Activated CD4-positive, CD25-positive, alpha-beta regulatory T cell treated with anti-CD3 and anti-CD28 coated beads, Interleukin-2, amount 50 U/mL, for 16 hours (primary cell): ENCODE results near the gene ANGPT4.

Experiments used
- DNase-seq: peaks from one replicate; pipeline ENCODE4 v3.0.0-alpha.2; 2020; ENCODE audit warnings: low read depth, low spot score

Gene ANGPT4

DNA sequence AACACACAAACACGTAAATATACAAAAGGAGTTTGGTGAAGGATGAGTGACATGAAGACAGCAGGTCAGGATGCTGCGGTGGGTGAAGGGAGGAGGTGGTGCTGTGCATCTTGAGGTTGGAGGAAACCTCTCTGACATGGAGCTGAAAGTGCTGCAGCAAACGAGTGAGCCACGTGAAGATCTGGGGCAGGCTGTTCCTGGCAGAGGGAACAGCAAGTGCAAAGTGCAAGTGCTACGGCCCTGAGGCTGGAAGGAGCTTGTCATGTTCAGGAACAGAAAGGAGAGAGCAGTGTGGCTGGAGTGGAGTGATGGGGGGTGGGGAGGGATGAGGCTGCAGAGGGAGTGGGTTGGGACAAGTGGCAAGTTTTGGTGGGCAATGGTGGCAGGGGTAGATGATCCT lies 24.8 kb upstream of the ANGPT4 start:
- no peak for DNase-seq

DNA sequence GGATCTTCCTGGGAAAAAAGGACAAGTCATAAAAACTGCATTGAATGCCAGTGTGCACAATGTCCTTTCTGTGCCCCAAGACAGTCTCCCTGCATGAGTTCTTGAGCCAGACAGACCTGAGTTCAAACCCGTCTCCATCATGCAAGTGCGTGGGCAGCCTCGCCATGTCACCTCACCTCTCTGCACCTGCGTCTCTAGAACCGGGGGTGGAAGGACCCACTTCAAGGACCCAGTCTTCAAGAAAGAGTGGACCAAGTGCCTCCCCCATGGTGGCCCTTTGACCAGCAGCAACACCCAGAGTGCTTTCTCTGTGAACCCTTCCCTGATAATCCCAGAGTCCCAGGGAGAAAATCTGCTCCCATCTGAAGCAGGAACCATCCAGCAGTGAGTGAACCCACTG lies 23.5 kb upstream of the ANGPT4 start:
- no peak for DNase-seq

GRCh38 chr20:934186-934840 lies 18.2 kb upstream of the ANGPT4 start:
- no peak for DNase-seq

DNA sequence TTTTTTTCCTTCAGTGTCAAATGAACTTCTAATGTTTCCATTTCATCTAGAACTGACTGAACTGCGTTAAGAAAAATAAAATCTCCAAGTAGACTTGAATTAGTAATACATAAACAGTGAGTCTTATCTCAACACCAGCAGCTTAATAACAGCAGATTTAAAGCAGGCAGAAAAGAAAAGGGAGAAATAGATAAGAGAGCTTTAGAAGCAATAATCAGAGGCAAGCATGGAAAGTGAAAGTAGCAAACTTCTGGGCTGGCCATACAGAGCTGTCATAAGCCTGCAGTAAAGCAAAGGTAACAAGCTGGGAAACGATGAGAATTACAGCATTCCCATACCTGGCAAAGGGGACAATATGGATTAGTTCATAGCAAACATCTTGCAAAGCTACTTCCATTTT lies 16.9 kb upstream of the ANGPT4 start:
- no peak for DNase-seq

GRCh38 chr20:931401-931800 lies 15.3 kb upstream of the ANGPT4 start:
- no peak for DNase-seq

- DNase-seq = no peak
These were observed 10.5 kb upstream of the ANGPT4 start for GRCh38 chr20:926670-927069.

- DNase-seq = no peak
These were observed 9.4 kb upstream of the ANGPT4 start for GRCh38 chr20:925516-925915.

DNA sequence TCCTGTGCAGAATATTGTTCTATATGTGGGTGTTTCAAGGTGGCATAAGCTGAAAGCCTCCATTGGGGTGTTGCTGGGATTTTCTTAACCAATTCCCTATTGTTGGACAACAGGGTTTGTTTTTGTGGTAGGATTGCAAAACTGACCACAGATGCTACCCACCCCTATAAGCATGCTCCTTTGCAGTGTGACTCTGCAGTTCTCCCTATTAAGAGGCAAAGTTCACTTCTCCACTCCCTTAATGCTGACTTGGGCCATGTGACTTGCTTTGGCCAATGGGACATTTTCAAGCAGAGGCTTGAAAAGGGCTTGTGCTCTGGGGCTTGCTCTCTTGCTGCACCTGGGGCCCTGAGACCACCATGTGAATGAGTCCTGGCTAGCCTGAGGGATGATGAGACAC lies 8.5 kb upstream of the ANGPT4 start:
- DNase-seq = no peak

- DNase-seq = no peak
These were observed 6.6 kb upstream of the ANGPT4 start for GRCh38 chr20:922781-923180.

DNA sequence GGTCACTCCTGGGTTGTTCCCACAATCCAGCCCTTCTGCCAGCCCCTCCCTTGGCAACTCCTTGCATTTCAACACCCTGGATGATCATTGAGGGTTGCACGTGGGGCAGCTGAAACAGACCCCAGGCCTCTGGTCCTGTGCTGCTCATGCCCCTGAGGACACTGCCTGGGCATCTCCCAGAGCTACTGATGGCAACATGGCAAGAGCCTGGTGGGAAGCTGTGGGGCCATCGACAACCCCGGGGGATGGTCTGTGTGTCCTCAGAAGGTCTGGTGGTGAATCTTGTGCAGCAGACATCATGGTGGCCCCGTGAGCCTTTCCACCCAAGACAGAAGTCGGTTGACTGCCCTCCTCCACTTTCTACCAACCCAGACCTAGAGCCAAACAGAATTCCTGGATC lies 4.9 kb upstream of the ANGPT4 start:
- no peak for DNase-seq

- no peak for DNase-seq
These were observed 4.2 kb upstream of the ANGPT4 start for GRCh38 chr20:920311-920710.

GRCh38 chr20:919491-919916 lies 3.4 kb upstream of the ANGPT4 start:
- no peak for DNase-seq

- no peak for DNase-seq
These were observed 1.3 kb upstream of the ANGPT4 start for GRCh38 chr20:917416-917815.

DNA sequence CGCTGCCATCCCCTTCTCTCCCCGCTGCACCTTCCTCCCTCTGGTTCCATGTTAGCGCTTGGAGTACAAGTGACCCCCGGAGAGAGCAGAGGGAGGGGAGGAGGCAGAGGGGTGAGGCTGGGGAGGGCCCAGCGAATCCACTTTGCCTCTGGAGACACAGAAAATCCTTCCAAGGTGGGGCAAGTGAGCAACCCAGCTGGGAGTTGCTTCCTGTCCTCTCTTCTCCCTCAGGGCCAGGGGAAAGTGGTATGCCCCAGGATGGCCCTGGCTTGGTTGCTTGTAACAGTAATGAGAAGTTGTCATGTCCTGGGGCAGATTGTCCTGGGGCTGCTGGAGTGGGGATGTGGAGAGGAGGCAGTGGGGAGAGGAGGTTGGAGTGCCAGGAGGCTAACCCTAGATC lies 691 bp upstream of the ANGPT4 start:
- DNase-seq = no peak

DNA sequence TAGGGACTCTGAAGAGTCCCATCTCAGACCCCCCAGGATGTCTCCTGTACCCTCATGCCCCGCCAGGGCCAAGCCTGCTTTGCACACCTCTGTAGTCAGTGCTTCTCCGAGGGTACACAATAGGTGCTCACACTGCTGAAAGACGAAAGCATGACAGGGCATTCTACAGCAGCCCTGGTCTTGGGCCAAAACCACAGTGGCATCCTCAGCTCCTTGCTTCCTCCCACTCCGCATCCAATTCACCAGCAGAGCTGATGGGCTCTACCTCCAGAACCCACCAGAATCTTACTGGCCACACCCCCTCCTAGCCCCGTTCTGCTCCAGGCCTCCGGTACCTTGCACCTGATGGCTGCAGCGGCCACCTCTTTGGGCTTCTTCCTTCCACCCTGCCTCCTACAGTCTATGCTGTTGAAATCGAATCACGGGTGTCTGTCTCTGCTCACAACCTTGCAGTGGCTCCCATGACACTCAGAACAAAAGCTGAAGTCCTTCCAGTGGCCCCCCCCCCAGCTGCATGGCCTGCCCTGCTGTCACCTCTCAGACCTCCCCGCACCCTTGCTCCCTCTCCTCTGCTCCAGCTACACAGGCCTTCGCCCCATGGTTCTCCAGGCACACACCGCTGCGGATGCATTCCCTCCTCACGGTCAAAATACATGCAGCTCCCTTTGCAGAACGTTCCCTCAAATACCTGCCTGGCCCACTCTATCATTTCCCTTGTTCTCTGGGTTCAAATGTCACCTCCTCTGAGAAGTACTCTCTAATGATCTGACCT lies 1.2 kb downstream of the ANGPT4 start:
- no peak for DNase-seq

GRCh38 chr20:913306-913849 lies 2.8 kb downstream of the ANGPT4 start:
- no peak for DNase-seq

DNA sequence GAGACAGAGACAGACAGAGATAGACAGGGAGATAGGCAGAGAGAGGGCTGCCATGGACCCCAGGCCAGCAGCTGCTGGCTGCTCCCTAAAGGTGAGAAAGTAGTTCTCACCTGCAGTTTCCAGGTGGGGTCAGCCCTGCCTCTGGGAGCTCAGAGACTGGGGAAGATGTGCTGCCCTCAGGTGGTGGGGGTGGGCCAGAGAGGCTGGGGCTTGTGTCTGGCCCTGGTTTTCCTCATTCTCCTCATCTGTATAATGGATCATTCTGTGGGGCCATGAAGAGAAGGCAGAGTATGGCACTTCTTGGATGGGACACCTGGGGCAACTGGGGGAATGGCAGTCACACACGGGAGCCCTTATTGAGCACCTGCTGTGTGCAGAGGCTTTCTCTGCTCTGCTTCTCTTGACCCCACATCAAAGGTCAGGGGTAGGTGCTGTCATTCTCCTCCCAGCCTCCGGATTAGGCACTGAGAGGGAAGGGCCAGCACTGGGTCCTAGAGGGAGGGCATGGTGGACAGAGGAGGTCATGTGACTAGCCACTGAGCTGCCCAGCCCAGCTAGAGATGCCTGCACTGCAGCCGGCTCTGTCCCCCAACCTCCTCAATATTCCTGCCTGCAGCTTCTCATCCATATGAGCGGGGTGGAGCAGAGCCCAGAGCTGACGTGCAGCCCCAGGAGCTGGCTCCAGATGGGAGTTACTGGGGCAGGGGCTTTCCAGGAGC lies 4.1 kb downstream of the ANGPT4 start:
- no peak for DNase-seq

DNA sequence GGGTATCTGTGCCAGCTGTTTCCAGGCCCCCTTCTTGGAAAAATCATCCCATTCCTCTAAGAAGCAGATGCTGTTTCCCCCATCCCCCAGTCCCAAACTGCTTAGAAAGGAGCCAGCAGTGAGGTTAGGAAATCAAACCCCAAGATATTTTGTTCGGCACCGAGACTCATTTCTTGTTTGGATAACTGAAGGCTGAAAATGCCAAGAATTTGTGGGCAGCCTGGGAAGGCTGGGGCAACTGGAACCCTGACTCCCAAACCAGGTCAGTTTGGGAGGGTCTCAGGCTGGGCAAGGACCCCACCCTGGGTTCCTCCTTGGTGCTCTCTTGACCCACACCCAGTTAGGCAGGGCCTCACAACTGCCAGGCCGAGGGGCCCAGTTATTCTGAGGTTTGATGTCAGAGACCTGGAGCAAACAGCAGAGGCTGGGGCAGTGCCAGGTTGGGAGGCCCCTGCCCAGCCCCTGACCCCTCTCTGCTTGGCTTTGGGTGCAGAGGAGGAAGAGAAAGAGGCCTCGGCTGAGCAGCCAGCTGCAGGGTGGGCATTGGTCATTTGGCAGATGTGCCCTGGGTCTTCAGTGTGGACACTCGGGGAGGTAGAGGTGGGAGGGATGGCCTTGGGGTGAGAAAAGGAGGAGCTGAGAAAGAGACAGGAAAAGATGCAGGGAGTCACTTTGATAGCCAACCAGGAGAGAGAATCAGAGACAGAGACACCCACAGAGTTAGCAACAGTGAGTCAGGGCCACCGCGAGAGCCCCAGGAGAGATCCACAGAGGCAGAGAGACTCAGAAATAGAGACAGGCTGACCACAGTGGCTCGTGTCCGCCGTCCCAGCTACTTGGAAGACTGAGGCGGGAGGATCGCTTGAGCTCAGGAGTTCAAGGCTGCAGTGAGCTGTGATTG lies 5.0 kb downstream of the ANGPT4 start:
- no peak for DNase-seq

DNA sequence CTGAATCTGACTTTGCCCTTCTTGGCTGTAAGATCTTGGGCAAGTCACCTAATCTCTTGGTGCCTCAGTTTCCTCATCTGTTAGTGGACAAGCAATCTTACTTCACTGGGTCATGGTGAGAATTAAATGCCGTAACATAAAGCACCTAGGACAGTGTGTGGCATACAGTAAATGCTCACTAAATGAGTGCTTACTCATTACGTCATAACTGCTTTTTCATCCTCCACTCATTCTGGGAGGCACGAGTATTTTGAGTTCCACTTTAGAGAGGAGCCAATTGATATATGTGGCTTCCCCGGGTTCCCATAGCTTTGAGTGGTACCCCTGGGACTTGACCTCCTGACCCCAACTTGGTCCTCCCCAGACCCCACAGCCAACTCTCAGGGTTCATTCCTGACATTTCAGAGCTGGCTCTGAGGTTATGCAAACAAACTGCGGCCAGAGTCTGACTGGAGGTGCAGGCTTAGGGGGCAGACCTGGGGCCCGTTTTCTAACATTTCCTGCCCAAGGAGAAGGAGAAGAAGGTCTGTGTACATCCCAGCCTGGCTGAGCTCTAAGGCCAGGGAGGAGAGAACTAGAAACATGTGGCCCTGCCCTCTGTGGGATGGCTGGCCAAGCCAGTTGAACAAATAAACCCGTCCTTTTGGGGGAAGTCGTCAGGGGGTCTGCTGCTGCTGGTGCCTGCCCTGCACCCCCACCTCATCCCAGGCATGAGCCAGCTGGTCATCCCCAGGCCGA lies 5.8 kb downstream of the ANGPT4 start:
- DNase-seq = no peak

GRCh38 chr20:909641-910040 lies 6.5 kb downstream of the ANGPT4 start:
- no peak for DNase-seq
